Spinal cord (tissue), 10 donors: Measurements from ENCODE around the gene SCGB1A1. TPM values are rescaled to one million over a fixed set of nuclear protein-coding genes. Genes with fewer than 3 reads are reported as not detected.
"Not testable (repeated sequence)": the region's sequence is repeated elsewhere in the genome, so short reads cannot be mapped to it uniquely, and the experiment has no call there.

Experiments used
- DNase-seq, 6 donors: peaks; one replicate each; pipeline versions ENCODE4 v3.0.0 to v3.0.0-alpha.2; 2013 to 2015; ENCODE audit warnings: low spot score in 6 of 6, low read depth in 4 of 6
- H3K27ac ChIP-seq: one replicate; pipeline ENCODE4 v1.5.1; 2013; ENCODE audit warnings: low read depth, low read length, control low read depth
- H3K27me3 ChIP-seq: one replicate; pipeline ENCODE4 v1.6.1; 2013; ENCODE audit warnings: low read length; ENCODE audit not compliant: control insufficient read depth, insufficient read depth
- H3K36me3 ChIP-seq: one replicate; pipeline ENCODE4 v1.6.1; 2013; ENCODE audit warnings: low read length; ENCODE audit not compliant: control insufficient read depth, insufficient read depth
- H3K4me1 ChIP-seq: one replicate; pipeline ENCODE4 v1.6.1; 2013; ENCODE audit warnings: low read length; ENCODE audit not compliant: control insufficient read depth, insufficient read depth
- H3K4me3 ChIP-seq: one replicate; pipeline ENCODE4 v1.5.1; 2013; ENCODE audit warnings: low read depth, low read length, control low read depth
- H3K9me3 ChIP-seq: one replicate; pipeline ENCODE4 v1.6.1; 2013; ENCODE audit warnings: low read length; ENCODE audit not compliant: control insufficient read depth, insufficient read depth
- WGBS: methylation state at CpG from one replicate; pipeline ENCODE4 v1.1.5; 2013; ENCODE audit warnings: missing lambda C conversion rate; ENCODE audit not compliant: insufficient coverage; 5-methylcytosine and 5-hydroxymethylcytosine counted together
- polyA plus RNA-seq, 2 donors: library from polyadenylated mRNA; unstranded; fragments of 120-200 nt; gene quantifications; one replicate each; pipeline ENCODE4 v1.2.1, GENCODE V29; 2013; ENCODE audit not compliant: insufficient read length in 2 of 2
- total RNA-seq, 2 donors: library from RNA; depleted of rRNA in 1 of 2; stranded (reverse); fragments of 120-200 nt in 1 of 2; fragments of >200 nt in 1 of 2; gene quantifications; one replicate each; pipeline versions ENCODE4 v1.2.3 to v1.2.4, GENCODE V29; 2013 to 2014
- donor health status: healthy.

The SCGB1A1 gene
- total and polyA plus RNA-seq, 4 donors, result 0.69 TPM; not detected in 3

DNA sequence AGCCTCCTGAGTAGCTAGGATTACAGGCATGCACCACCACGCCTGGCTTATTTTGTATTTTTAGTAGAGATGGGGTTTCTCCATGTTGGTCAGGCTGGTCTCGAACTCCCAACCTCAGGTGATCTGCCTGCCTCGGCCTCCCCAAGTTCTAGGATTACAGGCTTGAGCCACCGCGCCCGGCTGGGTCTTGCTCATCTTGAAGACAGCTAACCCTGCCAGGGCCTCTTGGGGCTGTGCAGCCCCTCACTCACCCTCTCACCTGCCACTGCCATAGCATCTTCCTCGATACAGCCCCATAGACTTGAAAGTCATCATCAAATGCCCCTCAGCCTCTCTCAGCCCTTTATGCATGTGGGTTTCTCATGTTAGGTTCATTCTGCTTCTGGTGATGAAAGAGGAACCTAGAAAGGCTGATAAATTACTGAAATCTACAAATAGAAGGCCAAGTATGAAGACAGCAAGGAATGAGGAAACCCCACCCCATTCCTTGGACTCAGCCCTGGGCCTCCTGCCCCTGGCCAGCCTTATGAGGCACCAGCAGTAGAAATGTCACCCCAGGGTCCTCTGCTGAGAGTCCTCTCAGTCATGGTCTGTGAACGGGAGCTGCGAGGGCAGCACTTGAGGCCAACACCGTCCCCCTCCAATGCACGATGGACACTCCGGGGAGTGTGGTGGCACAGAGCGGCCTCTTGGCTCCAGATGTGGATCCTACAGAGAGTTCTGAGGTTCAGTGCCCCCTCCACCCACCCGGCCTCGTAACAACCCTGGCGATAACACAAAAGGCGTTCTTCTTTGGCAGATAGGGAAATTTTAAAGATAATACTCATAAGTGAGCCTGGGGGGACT lies 24.8 kb downstream of the SCGB1A1 start:
- Histone ChIP-seq H3K36me3 (no peaks in the 10 kb centered on the region), H3K4me1 (peaks cover 32% of the 10 kb centered on the region), H3K27me3 (no peaks in the 10 kb centered on the region), H3K9me3 (no peaks in the 10 kb centered on the region), H3K27ac (peak overlapping the region; percentile 88), H3K4me3 (peak overlapping the region; percentile 35)
- no peak for DNase-seq
- WGBS, result 48% methylated on average over 10 of the region's 17 CpGs

GRCh38 chr11:62444236-62444833 lies 25.5 kb downstream of the SCGB1A1 start:
- H3K27me3 ChIP-seq, result no peaks in the 10 kb centered on the region
- peak overlapping the region; percentile 35 for H3K4me3 ChIP-seq
- peaks cover 32% of the 10 kb centered on the region for H3K4me1 ChIP-seq
- peak in 4 of 6 donors; percentile 56 to 96 (median 76) for DNase-seq
- no peaks in the 10 kb centered on the region for H3K36me3 ChIP-seq
- H3K27ac ChIP-seq, result peak overlapping the region; percentile 88
- WGBS, result 4% methylated on average over 23 of the region's 23 CpGs
- H3K9me3 ChIP-seq, result no peaks in the 10 kb centered on the region

DNA sequence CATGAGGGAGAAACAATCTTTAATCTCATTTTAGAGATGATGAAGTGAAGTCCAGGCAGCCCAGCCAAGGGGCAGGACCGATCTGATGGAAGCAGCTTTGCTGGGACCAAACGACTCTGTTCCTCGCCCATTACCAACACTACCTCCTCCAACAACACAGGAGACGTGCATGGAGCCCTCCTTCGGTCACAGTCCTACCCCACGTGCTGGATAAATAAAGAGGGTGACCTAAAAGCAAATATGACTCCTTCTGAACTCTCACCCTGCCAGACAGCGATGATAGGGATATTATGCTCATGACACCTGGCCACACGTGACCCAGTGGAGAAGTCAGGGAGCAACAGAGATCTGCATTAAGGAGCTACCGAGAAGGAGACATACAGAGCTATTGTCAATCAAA lies 26.0 kb downstream of the SCGB1A1 start:
- WGBS, result 43% methylated on average over 1 of the region's 9 CpGs
- Histone ChIP-seq H3K36me3 (no peaks in the 10 kb centered on the region), H3K4me1 (peaks cover 32% of the 10 kb centered on the region), H3K9me3 (no peaks in the 10 kb centered on the region), H3K27ac (peak overlapping the region; percentile 88), H3K27me3 (no peaks in the 10 kb centered on the region), H3K4me3 (peak overlapping the region; percentile 35)
- no peak for DNase-seq

GRCh38 chr11:62445314-62445740 lies 26.5 kb downstream of the SCGB1A1 start:
- H3K9me3 ChIP-seq, result no peaks in the 10 kb centered on the region
- no peaks in the 10 kb centered on the region for H3K27me3 ChIP-seq
- H3K27ac ChIP-seq, result peak overlapping the region; percentile 88
- H3K4me3 ChIP-seq, result no peak overlapping the region
- no peaks in the 10 kb centered on the region for H3K36me3 ChIP-seq
- peaks cover 30% of the 10 kb centered on the region for H3K4me1 ChIP-seq
- DNase-seq, result peak in 2 of 6 donors; percentile 79 to 91
- WGBS, result 68% methylated on average over 2 of the region's 5 CpGs

DNA sequence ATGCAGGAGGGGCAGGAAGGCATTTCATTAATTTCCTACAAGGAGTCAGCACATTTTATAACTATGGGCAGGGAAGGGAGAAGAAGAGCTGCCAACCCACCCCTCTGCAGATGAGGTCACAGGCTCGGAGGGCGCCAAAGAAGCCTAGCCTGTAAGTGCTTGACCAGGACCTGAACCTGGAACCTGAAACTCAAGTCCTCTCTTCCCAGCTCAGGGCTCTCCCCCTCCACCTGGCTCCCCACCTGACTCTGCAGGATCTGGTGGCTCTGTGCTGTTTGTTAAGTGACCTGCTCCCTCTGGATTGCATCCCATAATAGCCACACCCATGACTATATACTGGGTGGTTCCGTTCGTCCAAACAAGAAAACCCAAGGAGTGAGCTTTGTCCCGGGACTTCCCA lies 27.3 kb downstream of the SCGB1A1 start:
- Histone ChIP-seq H3K4me3 (no peak overlapping the region), H3K27me3 (no peaks in the 10 kb centered on the region), H3K36me3 (no peaks in the 10 kb centered on the region), H3K9me3 (no peaks in the 10 kb centered on the region), H3K27ac (no peak overlapping the region), H3K4me1 (peaks cover 27% of the 10 kb centered on the region)
- WGBS, result 80% methylated on average over 1 of the region's 5 CpGs
- no peak for DNase-seq

DNA sequence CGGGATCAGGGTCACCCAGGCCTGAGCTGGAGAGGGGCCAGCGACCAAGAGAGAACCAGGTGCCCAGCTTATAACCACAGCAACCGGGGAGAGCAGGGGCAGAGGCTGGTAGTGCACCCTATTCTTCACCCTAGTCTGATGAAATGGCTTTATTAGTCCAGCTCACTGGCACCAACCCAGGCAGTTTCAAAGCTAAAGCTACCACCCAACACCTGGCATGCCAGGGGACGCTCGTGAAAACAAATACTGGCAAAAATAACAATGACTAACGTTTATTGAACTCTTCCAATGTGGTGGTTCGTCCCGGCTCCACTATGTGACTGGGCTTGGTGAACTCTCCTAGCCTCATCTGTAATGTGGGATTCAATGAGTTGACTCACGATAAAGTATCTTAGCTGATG lies 30.6 kb downstream of the SCGB1A1 start:
- H3K4me1 ChIP-seq, result peaks cover 16% of the 10 kb centered on the region
- H3K36me3 ChIP-seq, result no peaks in the 10 kb centered on the region
- WGBS, result 67% methylated on average over 7 of the region's 9 CpGs
- H3K27me3 ChIP-seq, result no peaks in the 10 kb centered on the region
- DNase-seq, result no peak
- no peaks in the 10 kb centered on the region for H3K9me3 ChIP-seq
- H3K27ac ChIP-seq, result no peak overlapping the region
- no peak overlapping the region for H3K4me3 ChIP-seq

DNA sequence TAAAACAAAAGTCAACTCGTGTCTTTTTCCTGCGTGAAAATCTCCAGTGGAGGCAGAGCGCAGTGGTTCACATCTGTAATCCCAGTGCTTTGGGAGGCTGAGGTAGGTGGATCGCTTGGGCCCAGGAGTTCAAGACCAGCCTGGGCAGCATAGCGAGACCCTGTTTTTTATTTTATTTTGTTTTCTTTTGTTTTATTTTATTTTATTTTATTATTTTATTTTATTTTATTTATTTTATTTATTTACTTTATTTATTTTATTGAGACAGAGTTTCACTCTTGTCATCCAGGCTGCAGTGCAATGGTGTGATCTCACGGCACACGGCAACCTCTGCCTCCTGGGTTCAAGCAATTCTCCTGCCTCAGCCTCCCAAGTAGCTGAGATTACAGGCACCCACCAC lies 31.1 kb downstream of the SCGB1A1 start:
- H3K9me3 ChIP-seq, H3K4me3 ChIP-seq, H3K27me3 ChIP-seq, H3K27ac ChIP-seq, H3K36me3 ChIP-seq, DNase-seq: not testable (repeated sequence)
- H3K4me1 ChIP-seq, result peaks cover 12% of the 10 kb centered on the region
- WGBS, result 57% methylated on average over 3 of the region's 7 CpGs

- Histone ChIP-seq H3K4me3 (no peak overlapping the region), H3K9me3 (no peaks in the 10 kb centered on the region), H3K36me3 (no peaks in the 10 kb centered on the region), H3K27ac (no peak overlapping the region), H3K27me3 (no peaks in the 10 kb centered on the region), H3K4me1 (peaks cover 5% of the 10 kb centered on the region)
- DNase-seq, result no peak
- WGBS, result 95% methylated on average over 13 of the region's 15 CpGs
Observed at GRCh38 chr11:62450543-62451240, 31.9 kb downstream of the SCGB1A1 start.

GRCh38 chr11:62451241-62451621 lies 32.4 kb downstream of the SCGB1A1 start:
- WGBS, result 94% methylated on average over 3 of the region's 8 CpGs
- H3K27me3 ChIP-seq, result no peaks in the 10 kb centered on the region
- no peaks in the 10 kb centered on the region for H3K9me3 ChIP-seq
- no peak for DNase-seq
- H3K4me1 ChIP-seq, result peaks cover under 1% of the 10 kb centered on the region
- no peaks in the 10 kb centered on the region for H3K36me3 ChIP-seq
- no peak overlapping the region for H3K4me3 ChIP-seq
- no peak overlapping the region for H3K27ac ChIP-seq
